Astrocyte of the cerebellum (primary cell): Measurements from ENCODE around the gene KLKB1.
"Not testable (repeated sequence)": the region's sequence is repeated elsewhere in the genome, so short reads cannot be mapped to it uniquely, and the experiment has no call there.

ENCODE experiments used
- DNase-seq: peaks from one replicate; pipeline ENCODE4 v3.0.0-alpha.2; 2011; ENCODE audit warnings: low read depth
- H3K4me3 ChIP-seq: 2 replicates; pipeline ENCODE4 v1.5.1; 2011; ENCODE audit warnings: mild to moderate bottlenecking, low read depth, low read length, moderate library complexity
- in situ Hi-C: cut with HindIII; loops from 2 replicates; pipeline ENCODE4 v1.10.0; 2017; ENCODE audit warnings: low sequenced_read_pairs
- TF ChIP-seq, protein P1 (sequence below): IDR thresholded peaks from 2 replicates; pipeline ENCODE4 v1.5.1; 2012; ENCODE audit warnings: low read length, low read depth, moderate library complexity, mild to moderate bottlenecking; ENCODE audit errors: missing control alignments

Gene KLKB1

DNA sequence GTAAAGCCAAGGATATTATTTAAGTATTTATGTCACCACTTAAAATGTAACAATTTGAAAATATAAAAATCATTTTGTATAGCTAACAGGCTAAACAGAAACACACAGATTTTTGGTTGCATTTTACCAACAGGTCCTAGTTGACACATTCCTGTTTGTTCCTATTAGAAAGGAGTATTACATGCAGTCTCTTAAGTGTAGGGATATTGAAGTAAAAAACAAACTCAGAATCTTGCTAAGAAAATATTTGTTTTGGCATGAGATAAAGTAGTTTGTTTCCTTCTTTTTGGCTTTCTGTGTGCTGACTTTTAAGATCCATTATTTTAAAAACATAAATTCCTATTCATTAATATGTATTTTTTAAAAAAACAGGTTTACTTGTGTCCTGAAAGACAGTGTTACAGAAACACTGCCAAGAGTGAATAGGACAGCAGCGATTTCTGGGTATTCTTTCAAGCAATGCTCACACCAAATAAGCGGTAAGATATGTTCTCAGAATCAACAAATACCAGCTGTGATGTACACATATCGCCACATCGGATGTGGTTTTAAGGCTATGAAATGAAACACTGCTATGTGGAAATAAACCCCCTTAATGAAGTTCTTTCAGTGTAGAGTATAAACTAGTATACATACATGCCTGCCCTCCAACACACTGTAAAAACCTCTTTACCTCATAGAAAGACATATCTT is 45.5 kb downstream of the KLKB1 start:
- H3K4me3 ChIP-seq: no peak overlapping the region
- TF ChIP-seq, protein P1, sequence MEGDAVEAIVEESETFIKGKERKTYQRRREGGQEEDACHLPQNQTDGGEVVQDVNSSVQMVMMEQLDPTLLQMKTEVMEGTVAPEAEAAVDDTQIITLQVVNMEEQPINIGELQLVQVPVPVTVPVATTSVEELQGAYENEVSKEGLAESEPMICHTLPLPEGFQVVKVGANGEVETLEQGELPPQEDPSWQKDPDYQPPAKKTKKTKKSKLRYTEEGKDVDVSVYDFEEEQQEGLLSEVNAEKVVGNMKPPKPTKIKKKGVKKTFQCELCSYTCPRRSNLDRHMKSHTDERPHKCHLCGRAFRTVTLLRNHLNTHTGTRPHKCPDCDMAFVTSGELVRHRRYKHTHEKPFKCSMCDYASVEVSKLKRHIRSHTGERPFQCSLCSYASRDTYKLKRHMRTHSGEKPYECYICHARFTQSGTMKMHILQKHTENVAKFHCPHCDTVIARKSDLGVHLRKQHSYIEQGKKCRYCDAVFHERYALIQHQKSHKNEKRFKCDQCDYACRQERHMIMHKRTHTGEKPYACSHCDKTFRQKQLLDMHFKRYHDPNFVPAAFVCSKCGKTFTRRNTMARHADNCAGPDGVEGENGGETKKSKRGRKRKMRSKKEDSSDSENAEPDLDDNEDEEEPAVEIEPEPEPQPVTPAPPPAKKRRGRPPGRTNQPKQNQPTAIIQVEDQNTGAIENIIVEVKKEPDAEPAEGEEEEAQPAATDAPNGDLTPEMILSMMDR: no peak
- no peak for DNase-seq
- in situ Hi-C loops: no loop called here

DNA sequence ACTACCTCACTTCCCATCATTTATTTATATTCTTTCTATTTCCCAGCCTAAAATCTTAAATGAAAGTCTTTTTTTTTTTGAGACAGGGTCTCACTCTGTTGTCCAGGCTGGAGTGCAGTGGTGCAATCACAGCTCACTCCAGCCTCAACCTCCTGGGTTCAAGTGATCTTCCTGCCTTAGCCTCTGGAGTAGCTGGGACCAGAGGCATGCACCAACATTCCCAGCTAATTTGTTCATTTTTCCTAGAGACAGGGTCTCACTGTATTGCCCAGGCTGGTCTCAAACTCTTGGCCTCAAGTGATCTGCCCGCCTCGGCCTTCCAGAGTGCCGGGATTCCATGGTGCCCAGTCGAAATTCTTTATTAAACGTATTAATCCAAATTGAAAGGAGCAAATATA is 46.1 kb downstream of the KLKB1 start:
- DNase-seq, H3K4me3 ChIP-seq, in situ Hi-C loops: not testable (repeated sequence)

DNA sequence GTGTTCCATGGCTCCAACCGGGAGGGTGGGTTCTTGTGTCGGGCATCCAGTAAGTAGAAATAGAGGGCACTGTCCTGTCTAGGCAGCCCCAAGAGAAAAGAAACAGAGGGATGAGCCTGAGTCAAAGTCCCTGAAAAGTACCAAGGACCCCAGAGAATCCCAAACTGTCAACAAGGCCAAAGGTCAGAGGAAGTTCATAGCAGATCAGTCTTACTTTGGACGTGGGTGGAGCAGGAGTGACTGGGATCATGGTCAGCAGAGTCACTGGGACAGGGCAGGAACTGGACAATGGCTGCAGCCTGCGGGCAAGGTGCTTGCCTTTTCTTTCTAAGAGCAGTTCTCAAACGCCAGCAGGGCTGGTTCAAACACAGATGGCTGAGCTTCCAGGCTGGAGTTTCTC is 56.0 kb downstream of the KLKB1 start:
- no peak overlapping the region for H3K4me3 ChIP-seq
- no peak for DNase-seq
- in situ Hi-C loops: no loop called here
- TF ChIP-seq, protein P1: no peak

DNA sequence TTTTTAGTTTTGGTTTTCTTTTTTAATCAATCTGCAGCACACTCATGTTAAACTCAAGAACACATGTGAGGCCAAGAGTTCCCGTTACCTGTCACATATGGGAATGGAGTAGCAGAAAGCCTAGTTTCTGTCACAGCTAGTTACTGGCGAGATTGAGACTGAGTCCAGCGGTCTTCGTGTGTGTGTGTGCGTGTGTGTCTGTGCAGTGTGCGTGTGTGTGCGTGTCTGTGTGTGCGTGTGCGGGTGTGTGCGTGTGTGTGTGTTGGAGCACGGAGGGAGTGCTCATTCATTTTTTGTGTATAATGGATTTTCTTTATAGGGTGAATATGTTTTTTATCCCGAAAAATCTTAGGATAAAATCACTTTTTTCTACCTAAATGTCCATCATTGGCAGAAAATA is 57.8 kb downstream of the KLKB1 start:
- no peak for DNase-seq

DNA sequence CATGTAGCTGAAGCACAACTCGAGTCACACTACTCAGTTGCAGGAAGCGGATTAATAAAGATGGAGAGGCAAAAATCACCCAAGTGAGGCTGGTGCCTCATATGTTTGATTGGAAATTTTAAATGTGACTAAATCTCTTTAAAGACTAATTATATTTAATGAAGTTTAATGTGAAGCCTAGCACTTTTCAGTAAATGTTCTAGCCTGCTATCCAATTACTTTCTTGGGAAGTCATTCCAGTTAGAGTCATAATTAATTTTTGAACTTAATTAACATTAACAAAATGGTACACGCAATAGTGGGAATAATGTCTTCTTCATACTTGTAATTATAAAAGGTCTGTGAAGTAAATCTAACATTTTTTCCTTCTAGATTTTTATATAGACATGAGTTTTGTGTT is 59.3 kb downstream of the KLKB1 start:
- in situ Hi-C loops: no loop called here
- no peak overlapping the region for H3K4me3 ChIP-seq
- TF ChIP-seq, protein P1: no peak
- no peak for DNase-seq

More for the DNA sequence above, 57.8 kb downstream of the KLKB1 start:
- H3K4me3 ChIP-seq: no peak overlapping the region
- TF ChIP-seq, protein P1: no peak
- in situ Hi-C loops: no loop called here

DNA sequence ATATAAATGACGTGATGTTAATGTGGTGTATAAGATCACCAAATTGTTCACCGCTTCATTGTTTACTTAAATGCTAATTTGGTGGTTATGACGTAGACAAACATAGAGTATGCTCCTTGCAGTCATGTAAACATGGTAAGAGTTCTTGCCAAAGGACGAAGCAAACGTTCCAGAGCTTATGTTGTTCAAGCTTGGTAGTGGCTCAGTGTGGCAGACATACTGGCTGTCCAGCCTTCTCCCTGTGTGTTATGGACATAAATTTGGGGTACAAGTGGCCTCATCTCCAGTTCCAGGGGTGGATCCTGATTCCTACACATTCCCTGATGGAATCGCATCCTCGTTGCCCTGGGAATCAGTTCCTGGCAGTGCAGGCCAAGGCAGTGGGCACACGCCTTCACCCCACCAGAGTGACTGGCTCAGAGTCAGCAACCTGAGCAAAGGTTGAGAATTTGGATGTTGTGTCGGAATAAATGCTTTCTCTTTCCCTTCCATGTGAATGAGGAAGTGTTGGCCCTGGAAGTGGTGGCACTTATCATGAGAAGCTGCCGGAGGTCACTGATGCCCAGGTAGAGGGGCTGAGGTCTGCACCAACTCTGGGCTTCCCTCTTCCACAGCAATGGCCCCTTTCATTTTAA is 64.1 kb downstream of the KLKB1 start:
- H3K4me3 ChIP-seq: no peak overlapping the region
- in situ Hi-C loops: loop anchor here (10.0 kb wide), 1 partner anchor 303 kb away; no protein-coding TSS in a partner anchor
- no peak for DNase-seq
- TF ChIP-seq, protein P1: no peak

DNA sequence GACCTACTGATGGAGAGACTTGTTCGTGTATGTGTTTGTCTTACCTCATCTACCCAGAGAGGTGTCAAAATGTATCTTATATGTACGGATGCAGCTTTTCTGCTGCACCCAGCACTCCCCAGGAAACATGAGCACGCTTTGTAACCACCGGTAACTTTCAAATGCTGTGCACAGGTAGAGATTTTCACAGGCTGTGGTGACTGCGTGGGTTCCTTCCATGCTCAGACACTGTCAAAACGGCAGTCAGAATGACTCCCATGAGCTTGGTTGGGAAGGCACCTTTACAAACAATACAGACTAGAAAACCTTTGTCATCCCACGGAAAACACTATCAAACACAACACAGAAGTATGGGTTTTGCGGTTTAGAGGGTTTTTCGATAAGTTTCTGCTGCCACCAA is 66.9 kb downstream of the KLKB1 start:
- in situ Hi-C loops: loop anchor here (10.0 kb wide), 1 partner anchor 301 kb away; no protein-coding TSS in a partner anchor
- no peak for DNase-seq
- no peak overlapping the region for H3K4me3 ChIP-seq
- TF ChIP-seq, protein P1: no peak
